ENCODE measurements around the gene ENC1.
"Not testable (repeated sequence)": the region's sequence is repeated elsewhere in the genome, so short reads cannot be mapped to it uniquely, and the experiment has no call there.

The ENC1 gene, protein sequence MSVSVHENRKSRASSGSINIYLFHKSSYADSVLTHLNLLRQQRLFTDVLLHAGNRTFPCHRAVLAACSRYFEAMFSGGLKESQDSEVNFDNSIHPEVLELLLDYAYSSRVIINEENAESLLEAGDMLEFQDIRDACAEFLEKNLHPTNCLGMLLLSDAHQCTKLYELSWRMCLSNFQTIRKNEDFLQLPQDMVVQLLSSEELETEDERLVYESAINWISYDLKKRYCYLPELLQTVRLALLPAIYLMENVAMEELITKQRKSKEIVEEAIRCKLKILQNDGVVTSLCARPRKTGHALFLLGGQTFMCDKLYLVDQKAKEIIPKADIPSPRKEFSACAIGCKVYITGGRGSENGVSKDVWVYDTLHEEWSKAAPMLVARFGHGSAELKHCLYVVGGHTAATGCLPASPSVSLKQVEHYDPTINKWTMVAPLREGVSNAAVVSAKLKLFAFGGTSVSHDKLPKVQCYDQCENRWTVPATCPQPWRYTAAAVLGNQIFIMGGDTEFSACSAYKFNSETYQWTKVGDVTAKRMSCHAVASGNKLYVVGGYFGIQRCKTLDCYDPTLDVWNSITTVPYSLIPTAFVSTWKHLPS

DNA sequence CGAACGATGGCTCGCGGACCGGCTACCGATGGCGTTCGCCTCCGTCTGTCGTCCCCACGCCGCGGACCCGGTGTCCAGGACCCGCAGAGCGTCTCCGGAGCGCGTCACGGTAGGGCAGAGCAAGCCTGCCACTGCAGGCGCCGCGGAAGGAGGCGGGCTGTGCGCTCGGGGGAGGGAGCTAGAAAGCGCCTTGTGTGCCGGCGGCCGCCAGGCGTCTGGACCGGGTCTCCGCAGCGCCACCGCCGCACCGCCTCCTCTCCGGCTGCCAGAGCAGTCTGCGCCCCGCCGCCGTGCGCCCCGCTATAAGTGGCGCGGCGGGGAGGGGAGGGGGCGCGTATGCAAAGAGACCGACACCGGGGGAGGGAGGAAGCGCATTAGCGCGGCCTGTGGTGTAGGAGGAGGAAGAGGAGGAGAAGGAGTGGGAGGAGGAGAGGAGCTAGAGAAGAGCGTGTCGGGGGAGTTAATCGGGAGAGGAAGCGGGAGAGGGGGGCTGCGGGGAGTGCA is at the start of gene ENC1:
ENC1 (minus strand) TSS at position 279 of the 504 bp plus-strand sequence. CDS start 4,243 bp downstream, outside the sequence.
- peak; percentile 79 to 90 for DNase-seq

DNA sequence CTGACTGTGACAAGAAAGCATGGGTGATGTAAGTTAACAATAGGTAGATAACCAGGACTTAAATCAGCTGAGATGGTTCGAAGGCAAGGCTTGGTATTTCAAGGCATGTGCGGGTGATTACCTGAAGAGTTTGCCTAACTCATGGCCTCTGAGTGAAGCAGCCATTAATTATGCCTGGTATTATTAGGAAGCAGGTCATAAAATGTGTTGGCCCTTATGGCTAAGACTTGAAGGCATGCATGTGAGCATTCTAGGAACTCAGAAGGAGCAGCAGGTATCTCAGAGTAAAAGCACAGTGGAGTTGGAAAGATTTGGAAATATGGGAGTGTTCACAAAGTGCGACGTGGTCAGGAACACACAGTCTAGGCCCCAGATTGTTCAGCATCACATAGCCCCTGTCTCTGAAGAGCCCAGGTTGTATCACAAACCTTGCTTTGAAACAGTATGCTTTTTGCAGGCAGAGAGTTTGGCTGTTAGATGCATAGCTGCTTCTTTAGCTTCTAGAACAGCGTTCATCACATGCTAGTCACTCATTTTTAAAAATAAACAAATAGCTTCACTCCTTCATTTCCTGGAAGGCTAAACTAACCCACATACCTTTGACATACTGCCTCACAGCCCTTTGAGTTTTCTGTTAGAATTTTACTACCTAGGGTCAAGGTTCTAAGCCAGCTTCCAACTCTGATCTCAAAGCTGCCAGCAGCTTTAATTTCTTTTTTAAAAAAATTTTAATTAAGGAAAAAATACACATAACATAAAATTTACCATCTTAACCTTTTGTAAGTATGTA is 46.6 kb upstream of the ENC1 start:
- no peak for DNase-seq

DNA sequence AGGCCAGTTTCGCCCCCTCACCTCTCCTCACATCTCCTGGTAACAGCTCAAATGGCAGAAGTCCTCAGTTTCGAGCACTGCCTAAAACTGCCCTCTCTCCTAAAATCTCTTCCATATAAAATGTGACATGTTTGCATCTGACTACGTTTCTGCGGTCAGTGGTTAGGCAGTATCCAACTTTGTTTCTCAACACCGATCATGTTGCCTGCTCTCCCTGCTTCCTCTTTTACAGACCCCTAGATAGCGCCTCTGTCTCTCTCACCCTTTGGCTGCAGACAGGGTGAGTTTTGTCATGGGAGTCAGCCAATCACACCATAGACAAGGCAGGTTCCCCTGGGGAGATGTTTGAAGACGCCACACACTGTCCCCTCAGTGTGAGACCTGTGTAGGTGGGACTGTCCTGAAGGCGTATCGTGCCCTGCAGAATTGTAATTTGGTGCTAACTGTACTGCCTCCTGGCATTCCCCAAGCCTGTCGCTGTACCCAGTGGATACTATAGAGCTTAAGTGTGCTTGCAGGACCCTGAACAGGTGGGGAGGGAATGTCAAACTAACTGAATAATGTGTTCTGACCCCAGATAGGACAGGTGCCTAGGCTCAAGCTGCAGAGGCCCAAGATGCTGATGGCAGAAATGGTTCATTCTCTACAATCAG is 45.6 kb upstream of the ENC1 start:
- DNase-seq: no peak

DNA sequence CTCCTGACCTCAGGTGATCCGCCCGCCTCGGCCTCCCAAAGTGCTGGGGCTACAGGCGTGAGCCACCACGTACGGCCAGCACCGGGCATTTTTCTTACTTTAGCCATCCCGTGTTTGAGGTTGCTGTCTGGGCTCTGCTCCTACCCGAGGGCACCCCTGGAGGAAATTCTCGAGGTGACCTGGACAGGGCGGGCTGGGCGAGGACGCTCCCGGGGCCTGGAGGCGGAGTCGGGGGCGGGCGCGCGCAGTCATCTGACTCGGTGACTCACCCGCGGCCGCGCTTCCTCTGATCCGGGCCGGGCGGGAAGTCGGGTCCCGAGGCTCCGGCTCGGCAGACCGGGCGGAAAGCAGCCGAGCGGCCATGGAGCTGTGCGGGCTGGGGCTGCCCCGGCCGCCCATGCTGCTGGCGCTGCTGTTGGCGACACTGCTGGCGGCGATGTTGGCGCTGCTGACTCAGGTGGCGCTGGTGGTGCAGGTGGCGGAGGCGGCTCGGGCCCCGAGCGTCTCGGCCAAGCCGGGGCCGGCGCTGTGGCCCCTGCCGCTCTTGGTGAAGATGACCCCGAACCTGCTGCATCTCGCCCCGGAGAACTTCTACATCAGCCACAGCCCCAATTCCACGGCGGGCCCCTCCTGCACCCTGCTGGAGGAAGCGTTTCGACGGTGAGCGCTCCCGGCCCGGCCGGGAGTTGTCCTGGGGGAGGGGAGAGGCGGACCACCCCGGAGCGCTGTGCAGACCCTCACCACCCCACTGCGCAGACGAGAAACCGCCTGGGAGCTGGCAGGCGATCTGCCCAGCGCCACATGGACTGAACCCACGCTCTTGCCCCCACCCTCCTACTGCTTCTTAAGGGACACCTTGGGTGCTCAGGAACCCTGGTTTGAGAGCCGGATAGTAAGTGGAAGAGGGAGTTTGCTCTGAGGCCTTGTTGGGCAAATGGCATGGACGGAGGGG is 44.6 kb upstream of the ENC1 start, which contains the start of gene HEXB:
HEXB (plus strand) TSS at position 334 of the 952 bp plus-strand sequence; CDS start at position 362, 28 bp downstream.
- DNase-seq: peak; percentile 23 to 77

DNA sequence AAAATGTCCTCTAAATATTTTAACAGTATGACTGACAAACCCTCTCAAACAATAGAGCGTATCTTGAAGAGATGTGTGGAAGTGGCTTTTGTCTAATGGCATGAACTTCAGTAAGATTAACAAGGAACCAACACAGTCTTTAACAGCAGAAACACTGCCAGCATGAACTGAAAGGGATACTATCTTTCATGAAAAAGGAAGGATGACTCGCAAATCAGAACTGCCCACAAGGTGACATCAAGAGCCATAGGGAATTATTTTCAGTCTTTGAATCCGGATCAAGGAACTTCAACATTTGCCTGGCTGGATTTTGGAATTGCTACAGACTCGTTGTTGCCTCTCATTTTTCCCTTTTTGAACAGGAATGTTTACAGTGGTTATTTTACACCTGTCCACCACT is 39.4 kb upstream of the ENC1 start:
- DNase-seq: no peak

DNA sequence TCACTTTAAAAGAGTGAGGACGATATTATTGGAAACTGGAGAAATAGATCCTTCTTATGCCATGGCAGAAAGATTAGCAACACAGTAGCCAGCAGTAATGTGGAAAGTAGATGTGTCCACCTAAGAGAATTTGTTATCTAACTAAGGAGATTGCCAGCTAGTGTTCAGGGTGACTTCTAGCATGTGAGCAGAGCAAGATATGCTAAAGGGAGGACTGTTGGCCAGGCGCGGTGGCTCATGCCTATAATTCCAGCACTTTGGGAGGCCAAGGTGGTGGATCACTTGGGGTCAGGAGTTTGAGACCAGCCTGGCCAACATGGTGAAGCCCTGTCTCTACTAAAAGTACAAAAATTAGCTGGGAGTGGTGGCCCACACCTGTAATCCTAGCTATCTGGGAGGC is 38.8 kb upstream of the ENC1 start:
- DNase-seq: not testable (repeated sequence)

DNA sequence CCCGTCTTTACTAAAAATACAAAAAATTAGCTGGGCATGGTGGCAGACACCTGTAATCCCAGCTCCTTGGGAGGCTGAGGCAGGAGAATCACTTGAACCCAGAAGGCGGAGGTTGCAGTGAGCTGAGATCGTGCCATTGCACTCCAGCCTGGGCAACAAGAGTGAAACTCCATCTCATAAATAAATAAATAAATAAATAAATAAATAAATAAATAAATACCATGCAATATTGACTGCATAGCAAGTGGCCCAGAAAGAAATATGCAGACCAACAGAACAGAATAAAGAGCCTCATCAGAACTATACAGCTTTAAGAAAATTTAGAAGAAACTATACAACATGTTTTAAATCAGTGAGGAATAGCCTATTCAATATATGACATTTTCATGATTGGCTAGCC is 37.6 kb upstream of the ENC1 start:
- not testable (repeated sequence) for DNase-seq

DNA sequence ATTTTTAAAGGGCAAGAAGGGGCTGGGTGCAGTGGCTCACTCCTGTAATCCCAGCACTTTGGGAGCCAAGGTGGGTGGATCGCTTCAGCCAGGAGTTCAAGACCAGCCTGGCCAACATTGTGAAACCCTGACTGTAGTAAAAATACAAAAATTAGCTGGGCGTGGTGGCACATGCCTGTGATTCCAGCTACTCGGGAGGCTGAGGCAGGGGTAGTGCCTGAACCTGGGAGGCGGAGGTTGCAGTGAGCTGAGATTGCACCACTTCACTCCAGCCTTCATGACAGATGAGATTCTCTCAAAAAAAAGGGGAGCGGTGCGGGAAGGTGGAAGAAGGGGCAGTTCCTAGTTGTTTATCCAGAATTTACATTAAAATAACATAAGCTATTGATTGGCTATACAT is 35.9 kb upstream of the ENC1 start:
- not testable (repeated sequence) for DNase-seq

DNA sequence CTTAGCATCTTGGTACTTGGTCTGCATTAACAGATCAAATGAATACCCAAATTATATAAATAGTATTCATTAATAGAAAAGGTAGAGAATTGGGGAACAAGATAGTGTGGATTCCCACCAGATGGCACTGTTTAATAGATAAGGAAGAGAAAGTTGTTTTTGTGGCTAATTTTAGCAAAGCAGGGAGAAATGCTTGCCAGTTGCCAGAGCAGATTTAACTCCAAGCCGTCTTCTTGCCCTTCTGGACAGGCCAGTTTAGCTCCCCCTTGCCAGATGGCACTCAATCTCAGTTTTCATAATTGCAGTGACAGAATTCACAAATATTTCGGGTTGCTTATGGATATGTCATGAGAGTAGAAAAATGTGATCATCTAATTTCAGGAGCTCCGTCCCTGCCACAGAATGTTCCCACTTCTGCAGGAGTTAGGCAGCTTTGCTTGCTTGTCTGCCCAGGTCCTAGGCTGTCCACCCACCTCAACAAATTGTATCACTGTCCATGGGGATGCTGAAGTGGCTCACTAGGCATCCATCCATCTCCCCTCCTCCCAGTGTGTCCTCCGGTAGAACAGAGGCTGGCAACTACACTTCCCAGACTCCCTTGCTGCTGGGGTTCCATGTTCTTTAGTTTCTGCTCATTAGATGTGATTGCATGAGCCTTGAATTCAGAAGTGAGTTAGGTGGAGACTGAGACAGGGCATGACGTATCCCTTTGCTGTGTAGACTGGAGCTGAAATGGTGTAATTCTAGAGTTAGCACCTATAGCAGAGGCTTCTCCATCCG is 32.7 kb upstream of the ENC1 start:
- peak in 1 of 2 experiments; percentile 24 for DNase-seq

DNA sequence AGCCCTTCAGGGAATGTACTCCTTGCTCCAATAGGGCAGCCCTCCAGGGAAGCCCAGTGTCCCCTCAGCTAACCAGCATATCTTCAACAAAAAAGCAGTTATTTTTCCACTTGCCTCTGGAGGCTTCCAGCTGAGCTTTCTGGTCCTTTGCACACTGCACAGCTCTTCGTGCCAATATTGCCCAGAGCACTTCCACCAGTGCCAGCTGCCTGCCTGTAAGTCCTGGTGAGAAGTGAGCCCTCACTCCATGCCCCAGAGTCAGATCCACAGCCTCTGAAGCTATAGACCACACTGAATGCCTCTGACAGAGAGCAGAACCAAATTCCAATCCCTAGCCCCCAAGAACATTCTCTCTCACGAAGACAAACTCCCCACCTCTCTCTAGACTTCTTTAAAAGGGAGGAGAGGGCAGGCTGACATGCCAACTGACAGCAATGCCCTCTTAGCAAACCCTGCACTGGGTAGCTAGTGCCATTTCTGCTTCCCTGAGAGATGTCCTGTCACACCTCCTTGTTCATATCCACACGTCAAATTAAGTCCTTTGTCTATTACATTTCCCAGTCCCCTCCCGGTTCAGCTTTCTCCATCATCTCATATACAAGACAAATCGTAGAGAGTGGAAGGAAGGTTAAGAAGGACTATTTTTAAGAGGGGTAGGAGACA is 31.8 kb upstream of the ENC1 start:
- DNase-seq: no peak

DNA sequence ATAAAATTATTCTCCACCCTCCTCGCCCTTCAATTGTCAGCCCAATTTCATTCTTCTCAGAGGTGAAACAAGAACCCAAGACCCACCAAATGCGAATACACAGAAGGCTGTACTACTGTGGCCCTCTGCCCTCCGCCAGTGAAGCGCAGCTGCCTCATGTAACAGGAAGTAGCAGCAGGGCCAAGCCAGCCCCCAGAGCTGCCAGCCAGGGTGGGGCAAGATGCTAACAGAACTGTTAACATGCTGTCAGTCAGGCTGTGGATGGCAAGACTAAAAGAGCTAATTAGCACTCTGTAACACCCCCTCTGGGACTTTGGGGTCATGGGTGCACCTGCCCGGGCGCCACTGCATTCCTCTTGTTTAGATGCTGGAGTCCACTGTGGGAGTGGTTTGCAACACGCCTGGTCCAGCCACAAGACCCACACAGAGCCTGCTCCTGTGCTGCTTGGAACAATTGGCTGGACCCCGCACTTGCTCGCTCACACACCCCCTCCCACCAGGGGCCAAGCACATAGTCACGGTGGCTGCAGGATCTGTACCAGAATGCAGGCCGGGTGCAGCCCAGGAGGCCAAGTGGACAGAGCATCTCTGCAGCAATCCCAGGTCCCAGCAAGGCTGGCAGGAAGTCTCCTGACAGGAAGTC is 30.0 kb upstream of the ENC1 start:
- DNase-seq: no peak

DNA sequence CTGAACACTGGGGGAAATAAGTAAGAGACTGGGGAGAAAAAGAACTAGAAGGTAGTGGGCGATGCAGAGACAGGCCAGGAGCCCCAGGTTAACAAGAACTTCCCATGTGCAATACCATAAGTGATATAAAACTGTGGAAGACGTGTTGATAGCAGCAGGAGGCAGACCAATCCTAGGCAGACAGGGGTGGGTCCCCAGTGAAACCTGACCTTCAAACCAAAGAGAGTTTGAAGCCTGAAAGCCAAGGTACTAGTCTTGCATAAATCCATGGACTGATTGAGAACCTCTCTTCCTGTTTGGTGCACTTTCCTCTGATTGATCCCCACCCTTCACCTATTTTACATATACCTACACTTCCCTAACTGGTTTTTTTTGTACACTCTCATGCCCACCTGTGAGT is 29.3 kb upstream of the ENC1 start:
- no peak for DNase-seq

DNA sequence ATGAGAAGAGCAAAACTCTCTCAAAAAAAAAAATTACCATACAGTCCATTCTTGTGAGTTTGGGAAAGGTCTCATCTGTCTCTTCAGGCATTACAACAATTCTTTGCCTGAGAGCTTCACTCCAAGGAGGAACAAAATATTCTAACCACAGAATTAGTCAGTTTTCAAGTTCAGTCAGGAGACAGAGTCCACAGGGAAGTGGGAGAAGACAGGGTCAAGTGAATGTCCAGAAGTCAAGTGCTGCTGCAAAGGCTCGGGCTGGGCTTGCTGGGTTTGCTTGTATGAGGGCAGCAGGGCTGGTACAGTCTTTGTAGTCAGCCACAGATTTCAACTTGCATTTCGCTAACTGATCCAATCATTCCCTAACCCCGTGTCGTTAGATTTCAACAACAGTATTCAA is 26.9 kb upstream of the ENC1 start:
- DNase-seq: no peak

DNA sequence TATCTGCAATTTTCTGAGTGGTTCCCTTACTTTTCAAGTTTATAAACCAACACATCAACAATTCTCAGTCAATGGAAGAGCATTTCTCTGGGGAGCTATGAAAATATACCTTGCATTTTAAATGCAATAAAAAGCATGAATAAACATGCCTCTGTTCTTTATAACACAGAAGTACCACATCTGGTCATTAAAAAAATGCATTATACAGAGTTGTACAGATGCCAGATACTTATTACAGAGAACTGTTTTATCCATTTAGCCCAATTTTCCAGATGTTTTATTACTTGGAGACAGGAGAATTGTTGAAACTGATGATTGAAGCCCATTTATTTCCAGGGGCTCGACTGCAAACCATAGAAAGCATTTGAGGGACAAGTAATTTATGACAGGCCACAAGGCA is 25.3 kb upstream of the ENC1 start:
- DNase-seq: no peak

DNA sequence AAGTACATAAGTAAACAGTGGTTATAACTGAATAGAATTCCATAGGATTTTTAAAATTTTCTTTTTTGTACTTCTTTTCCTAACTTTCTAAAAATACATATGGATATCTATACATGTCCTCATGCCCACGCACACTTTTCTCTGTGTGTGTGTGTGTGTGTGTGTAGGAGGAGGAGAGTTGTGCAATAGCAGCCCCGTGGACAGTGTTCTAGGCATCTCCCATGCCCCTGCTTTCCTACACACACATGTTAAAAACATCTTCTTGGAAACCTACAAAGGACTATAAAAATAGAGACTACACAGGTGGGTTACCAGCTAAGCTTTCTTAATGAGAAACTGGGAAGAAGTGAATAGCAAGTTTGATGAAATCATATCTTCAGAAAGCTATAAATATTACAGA is 24.7 kb upstream of the ENC1 start:
- DNase-seq: no peak

DNA sequence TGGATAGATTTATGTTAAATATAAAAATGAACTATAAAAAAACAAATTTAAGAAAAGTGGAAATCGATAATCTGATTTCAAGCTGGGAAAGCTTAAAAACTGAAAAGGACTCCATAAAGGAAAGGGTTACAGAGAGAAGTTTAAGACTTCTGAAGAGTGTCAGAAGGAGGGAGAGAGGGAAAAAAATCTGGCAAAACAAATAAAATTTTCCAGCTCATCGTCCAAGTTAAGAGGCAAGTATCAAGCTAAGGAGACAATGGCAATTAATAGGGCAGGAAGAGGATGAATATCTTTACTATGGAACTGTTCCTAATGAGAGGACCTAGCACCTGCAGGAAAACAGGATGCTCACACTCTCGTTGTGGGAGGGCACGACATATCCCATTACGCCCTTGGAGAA is 24.0 kb upstream of the ENC1 start:
- DNase-seq: no peak

DNA sequence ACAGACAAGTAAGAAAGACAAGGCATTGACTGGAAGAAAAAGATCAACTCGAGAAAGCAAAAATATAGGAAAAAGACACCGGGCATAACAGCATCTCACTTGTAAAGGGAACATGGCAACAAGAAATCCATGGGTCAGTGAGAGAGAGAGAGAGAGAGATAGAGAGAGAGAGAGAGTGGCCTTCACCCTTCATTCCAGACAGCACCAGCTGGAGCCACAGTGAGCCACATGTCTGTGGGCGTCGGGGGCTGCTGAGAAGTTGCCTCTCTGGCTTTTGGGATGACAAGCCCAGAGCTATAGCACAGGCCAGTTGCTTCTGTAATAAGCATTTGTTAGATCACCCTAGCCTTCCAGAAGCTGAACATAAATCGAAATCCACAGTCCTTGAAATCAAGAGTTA is 20.3 kb upstream of the ENC1 start:
- no peak for DNase-seq

DNA sequence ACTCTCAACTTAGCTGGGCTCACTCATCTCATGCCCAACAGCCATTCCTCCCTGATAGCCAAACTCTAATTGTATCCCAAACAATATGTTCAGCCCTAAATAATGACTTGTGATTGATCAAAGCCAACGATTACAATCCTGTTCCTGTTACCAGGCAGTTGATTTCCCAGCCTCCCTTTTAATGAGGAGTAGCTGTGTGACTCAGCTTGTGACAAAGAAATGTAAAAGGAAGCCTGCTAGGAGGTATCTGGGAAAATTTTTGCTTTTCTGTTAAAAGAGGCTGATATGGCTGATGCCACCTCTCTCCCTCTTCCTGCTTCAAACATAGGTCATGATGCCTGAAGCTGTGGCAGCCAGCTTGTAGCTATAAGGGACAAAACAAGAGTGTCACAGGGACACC is 19.6 kb upstream of the ENC1 start:
- no peak for DNase-seq

DNA sequence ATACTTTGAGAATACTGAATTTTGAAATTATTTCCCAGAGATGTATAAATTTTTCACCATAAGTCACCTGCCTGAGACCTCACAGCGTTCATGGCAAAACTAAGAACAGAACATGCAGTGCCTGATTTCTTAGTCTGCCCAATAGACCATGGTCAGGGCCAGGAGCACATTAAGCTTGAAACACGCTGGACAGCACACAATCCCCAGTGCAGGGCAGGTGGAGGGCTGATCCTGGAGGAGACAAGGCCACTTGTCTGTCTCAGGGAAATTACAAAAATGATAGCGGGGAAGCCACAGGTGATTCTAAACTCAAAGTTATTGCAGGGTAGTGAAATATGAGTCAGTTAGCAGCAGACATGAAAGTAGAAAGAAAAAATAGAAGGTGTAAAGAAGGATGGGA is 18.6 kb upstream of the ENC1 start:
- no peak for DNase-seq

DNA sequence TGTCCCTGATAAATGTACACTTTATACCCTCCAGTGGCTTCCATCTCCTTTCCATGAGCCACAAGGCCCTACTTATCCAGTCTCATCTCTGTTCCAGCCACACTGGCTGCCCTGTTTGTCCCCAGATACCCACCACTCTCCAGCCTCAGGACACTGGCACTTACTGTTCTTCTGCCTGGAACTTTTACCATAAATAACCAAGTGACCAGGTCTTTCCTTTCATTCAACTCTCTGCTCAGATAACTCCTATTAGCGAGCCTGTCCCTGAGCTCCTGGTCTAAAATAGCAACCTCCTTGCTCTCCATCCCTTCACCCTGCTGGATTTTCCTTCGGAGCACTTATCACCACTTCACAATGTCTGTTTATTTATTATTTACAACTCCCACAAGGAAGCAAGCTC is 16.6 kb upstream of the ENC1 start:
- DNase-seq: no peak
